Sigmoid colon (tissue), 3 donors: ENCODE results near the gene FAT2.

ENCODE experiments used
- POLR2A ChIP-seq, 2 donors: fragments of 450-650 bp; IDR thresholded peaks; one replicate each; pipeline ENCODE4 v1.6.1; 2016; ENCODE audit warnings: antibody characterized with exemption in 2 of 2, mild to moderate bottlenecking in 2 of 2, moderate library complexity in 2 of 2
- TF ChIP-seq, protein P1 (sequence below), 4 experiments: fragments of 450-650 bp in 3 of 4; fragments of 200-600 bp in 1 of 4; IDR thresholded peaks; one replicate each; pipeline ENCODE4 v1.5.1; 2016 to 2019; ENCODE audit warnings: antibody characterized with exemption in 4 of 4, mild to moderate bottlenecking in 3 of 4, moderate library complexity in 2 of 4

DNA sequence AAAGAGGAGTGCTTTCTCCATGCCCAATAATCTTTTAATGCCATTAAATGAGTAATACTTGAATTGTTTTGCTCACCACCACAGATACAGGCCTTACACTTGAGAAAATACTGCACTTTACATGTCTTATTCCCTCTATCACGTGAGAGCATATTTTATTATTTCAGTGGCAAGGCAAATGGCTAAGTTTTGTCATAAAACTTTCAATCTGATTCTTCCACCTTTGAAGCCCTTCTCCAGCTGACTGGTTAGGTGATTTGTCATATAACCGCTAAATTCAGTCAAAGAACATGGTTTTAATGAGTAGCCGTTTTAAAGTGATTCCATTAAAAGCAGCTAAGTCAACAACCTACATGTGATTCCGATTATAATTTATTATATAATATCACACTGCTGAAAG is 43.8 kb downstream of the FAT2 start:
- TF ChIP-seq, protein P1, sequence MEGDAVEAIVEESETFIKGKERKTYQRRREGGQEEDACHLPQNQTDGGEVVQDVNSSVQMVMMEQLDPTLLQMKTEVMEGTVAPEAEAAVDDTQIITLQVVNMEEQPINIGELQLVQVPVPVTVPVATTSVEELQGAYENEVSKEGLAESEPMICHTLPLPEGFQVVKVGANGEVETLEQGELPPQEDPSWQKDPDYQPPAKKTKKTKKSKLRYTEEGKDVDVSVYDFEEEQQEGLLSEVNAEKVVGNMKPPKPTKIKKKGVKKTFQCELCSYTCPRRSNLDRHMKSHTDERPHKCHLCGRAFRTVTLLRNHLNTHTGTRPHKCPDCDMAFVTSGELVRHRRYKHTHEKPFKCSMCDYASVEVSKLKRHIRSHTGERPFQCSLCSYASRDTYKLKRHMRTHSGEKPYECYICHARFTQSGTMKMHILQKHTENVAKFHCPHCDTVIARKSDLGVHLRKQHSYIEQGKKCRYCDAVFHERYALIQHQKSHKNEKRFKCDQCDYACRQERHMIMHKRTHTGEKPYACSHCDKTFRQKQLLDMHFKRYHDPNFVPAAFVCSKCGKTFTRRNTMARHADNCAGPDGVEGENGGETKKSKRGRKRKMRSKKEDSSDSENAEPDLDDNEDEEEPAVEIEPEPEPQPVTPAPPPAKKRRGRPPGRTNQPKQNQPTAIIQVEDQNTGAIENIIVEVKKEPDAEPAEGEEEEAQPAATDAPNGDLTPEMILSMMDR (IDR thresholded peaks at IDR 0.05): no peak
- no peak for TF ChIP-seq POLR2A (IDR thresholded peaks at IDR 0.05)
